Heart left ventricle (tissue), 16 donors: ENCODE data around the gene ANO2. TPM values are rescaled to one million over a fixed set of nuclear protein-coding genes. Genes with fewer than 3 reads are reported as not detected.

ENCODE experiments used
- ATAC-seq, 4 donors: fragments of 200-7000 bp; cut with Tn5 transposase; one replicate each; pipeline ENCODE4 v1.9.1; 2020 to 2022; ENCODE audit warnings: moderate library complexity in 4 of 4, mild to moderate bottlenecking in 3 of 4, moderate number of reproducible peaks in 1 of 4
- DNase-seq, 5 donors: peaks; one replicate each; pipeline ENCODE4 v3.0.0-alpha.2; 2020
- H3K27ac ChIP-seq, 12 donors: fragments of 200-600 bp; sonication (generic) in 4 of 12; one replicate each; pipeline versions ENCODE4 v1.5.0 to v1.8.0; 2016 to 2022; ENCODE audit warnings: mild to moderate bottlenecking in 2 of 12
- H3K27me3 ChIP-seq, 9 donors: fragments of 200-600 bp; sonication (generic) in 2 of 9; one replicate each; pipeline versions ENCODE4 v1.5.1 to v1.8.0; 2016 to 2022; ENCODE audit warnings: mild to moderate bottlenecking in 3 of 9
- H3K36me3 ChIP-seq, 9 donors: fragments of 200-600 bp; sonication (generic) in 2 of 9; one replicate each; pipeline versions ENCODE4 v1.5.0 to v1.8.0; 2018 to 2022; ENCODE audit warnings: mild to moderate bottlenecking in 2 of 9
- H3K4me1 ChIP-seq, 12 donors: fragments of 200-600 bp; sonication (generic) in 4 of 12; one replicate each; pipeline versions ENCODE4 v1.5.0 to v1.8.0; 2016 to 2022; ENCODE audit warnings: mild to moderate bottlenecking in 3 of 12
- H3K4me3 ChIP-seq, 12 donors: fragments of 200-600 bp; sonication (generic) in 4 of 12; one replicate each; pipeline versions ENCODE4 v1.5.0 to v1.8.0; 2017 to 2022; ENCODE audit warnings: mild to moderate bottlenecking in 9 of 12, moderate library complexity in 4 of 12
- H3K9me3 ChIP-seq, 12 donors: fragments of 200-600 bp; sonication (generic) in 4 of 12; one replicate each; pipeline versions ENCODE4 v1.5.0 to v1.8.0; 2016 to 2022; ENCODE audit warnings: mild to moderate bottlenecking in 1 of 12
- CTCF ChIP-seq, 12 donors: fragments of 200-600 bp; sonication (generic) in 4 of 12; IDR thresholded peaks; one replicate each; pipeline versions ENCODE4 v1.5.0 to v1.8.0; 2018 to 2022; ENCODE audit warnings: antibody characterized with exemption in 12 of 12, mild to moderate bottlenecking in 5 of 12
- POLR2A ChIP-seq, 2 donors: fragments of 450-650 bp; IDR thresholded peaks; one replicate each; pipeline ENCODE4 v1.6.1; 2017; ENCODE audit warnings: antibody characterized with exemption in 2 of 2, mild to moderate bottlenecking in 2 of 2, moderate library complexity in 2 of 2
- WGBS, 4 donors: extraction: QIAGEN DNeasy Blood & Tissue Kit in 2 of 4; methylation state at CpG; one replicate each; pipeline versions ENCODE4 v1.1.5 to v1.1.7; 2013 to 2018; 5-methylcytosine and 5-hydroxymethylcytosine counted together
- intact Hi-C, 10 donors: fragments of 100-400 bp; cut with DNase I; formaldehyde crosslinking; loops; one replicate each; pipeline versions ENCODE4 v1.11.1 to v1.14.2; 2022
- polyA plus RNA-seq, 2 donors: library from polyadenylated mRNA; stranded (reverse); fragments of 200-250 nt; gene quantifications; one replicate each; pipeline ENCODE4 v1.2.3, GENCODE V29; 2013
- total RNA-seq, 9 donors: library from RNA; depleted of rRNA in 2 of 9; stranded (reverse); fragments of >200 nt in 2 of 9; fragmentation: NEBNext Ultra II Directional in 3 of 9; extraction: Animal tissue kit (Norgen Biotek cat#: 25700) in 3 of 9; gene quantifications; one replicate each; pipeline versions ENCODE4 v1.1.0 to v1.2.4, GENCODE V29; 2016 to 2023
- donor health status: ischemic (EF 13 %, LVEDD 7.1; RV severe dilation, severe dysfunction).
- donor health status: healthy with polysubstance abuse.
- donor health status: DM: no; HTN: yes; CAD: no.
- donor health status: DM: no; HTN: no; CAD: no.
- donor health status: ischemic (EF 25% LVEDD 6.9; RV normal size, moderate dysfunction).
- donor health status: ischemic (EF 25% LVEDD 5.7; RV mildly dilated, moderate dysfunction).
- donor health status: healthy.
- donor health status: DM: yes; HTN: yes; CAD: no.
- donor health status: ischemic (EF 35%, LVEDD 5.7; RV mildly dilated, moderate dysfunction).
- donor health status: nonischemic (EF 11% LVEDD 7.7; RV severe dilation, severe dysfunction).
- donor health status: DM: yes; HTN: yes; CAD: no.
- donor health status: PGD.
- donor health status: ischemic (EF 29% LVEDD 5.4; RV normal size, mild dysfunction).
- donor health status: nonischemic (EF 23%, LVEDD 6.1; RV moderate dilation, normal function).

ANO2 gene
- total and polyA plus RNA-seq, 11 donors, result 3.4 to 19.4 (median 9.4) TPM

DNA sequence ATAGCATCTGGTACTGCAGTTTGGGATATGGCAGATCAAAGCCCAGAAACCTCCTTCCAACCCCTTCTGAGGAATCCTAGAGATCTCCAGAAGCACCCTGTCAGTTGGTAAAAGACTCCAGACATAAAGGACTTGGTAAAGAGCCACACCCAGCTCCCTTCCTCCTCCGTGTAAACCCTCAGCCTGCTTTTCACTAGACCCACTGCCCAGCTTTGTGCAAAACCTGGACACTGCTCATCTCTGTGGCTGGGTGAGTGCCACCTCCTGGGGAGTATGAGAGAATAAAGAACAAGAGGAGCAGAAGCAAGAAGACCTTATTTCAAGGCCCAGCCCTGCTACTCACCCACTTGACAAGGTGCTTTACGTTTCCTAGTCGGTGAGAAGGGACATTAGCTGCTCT lies 33.0 kb downstream of the ANO2 start:
- ATAC-seq (no peak), DNase-seq (no peak)
- Histone ChIP-seq H3K4me1 (no peaks in the 10 kb centered on the region), H3K27me3 (peaks cover 0 to 7% (median 0%) of the 10 kb centered on the region in 9 donors), H3K9me3 (no peaks in the 10 kb centered on the region), H3K4me3 (no peak overlapping the region), H3K27ac (no peak overlapping the region), H3K36me3 (peaks cover 0 to 20% (median under 1%) of the 10 kb centered on the region in 9 donors)
- 62 to 72% (median 70%) methylated on average over 3 of the region's 3 CpGs for WGBS, 4 donors
- intact Hi-C loops, result no loop called here
- TF ChIP-seq CTCF (IDR thresholded peaks at IDR 0.05) (no peak), POLR2A (IDR thresholded peaks at IDR 0.05) (no peak)

DNA sequence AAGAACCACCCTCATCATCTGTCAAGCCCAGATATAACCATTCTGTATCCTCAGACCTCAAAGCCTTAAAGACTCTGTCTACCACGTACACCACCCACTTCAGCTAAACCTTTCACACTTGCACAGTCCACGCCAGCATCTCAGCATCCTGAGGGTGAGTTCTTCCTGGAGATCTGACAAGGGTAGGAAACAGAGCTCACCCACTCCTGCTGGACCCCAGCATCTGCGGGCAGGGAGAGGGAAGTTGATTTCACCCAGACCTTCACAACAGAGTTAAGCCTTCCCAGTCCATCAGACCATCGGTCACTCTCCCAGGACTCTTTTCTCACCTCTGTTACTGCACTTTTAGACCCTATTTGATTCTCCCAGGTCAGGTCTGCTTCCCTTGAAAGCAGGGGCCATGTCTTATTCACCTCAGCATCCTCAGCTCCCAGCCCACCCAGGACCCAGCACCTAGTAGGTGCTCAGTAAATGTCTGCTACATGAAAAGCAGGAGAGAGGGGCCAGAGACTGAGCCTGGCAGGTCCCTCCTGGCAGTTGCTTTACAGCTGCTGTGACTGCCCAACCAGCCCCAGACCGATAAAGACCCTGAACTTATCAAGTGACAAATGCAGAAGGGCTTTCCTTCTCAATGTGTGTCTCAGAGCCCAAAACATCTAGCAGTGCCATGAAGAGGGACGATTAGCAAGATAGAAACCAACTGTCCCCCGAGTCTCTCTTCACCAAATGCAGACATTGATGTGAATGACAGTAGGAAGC lies 34.1 kb downstream of the ANO2 start:
- intact Hi-C loops, result no loop called here
- Histone ChIP-seq H3K27ac (no peak overlapping the region), H3K4me1 (no peaks in the 10 kb centered on the region), H3K36me3 (peaks cover 0 to 20% (median 0%) of the 10 kb centered on the region in 9 donors), H3K9me3 (no peaks in the 10 kb centered on the region), H3K27me3 (peaks cover 0 to 7% (median 0%) of the 10 kb centered on the region in 9 donors), H3K4me3 (no peak overlapping the region)
- ATAC-seq (no peak), DNase-seq (no peak)
- TF ChIP-seq CTCF (IDR thresholded peaks at IDR 0.05) (no peak), POLR2A (IDR thresholded peaks at IDR 0.05) (no peak)
- WGBS, 4 donors, result 76 to 89% (median 81%) methylated on average over 7 of the region's 7 CpGs

GRCh38 chr12:5909560-5909959 lies 35.5 kb downstream of the ANO2 start:
- H3K4me3 ChIP-seq, result no peak overlapping the region
- 86 to 100% (median 90%) methylated on average over 3 to 5 of the region's 5 CpGs for WGBS, 4 donors
- TF ChIP-seq POLR2A (IDR thresholded peaks at IDR 0.05) (no peak), CTCF (IDR thresholded peaks at IDR 0.05) (no peak)
- ATAC-seq (no peak), DNase-seq (no peak)
- peaks cover 0 to 7% (median 0%) of the 10 kb centered on the region in 9 donors for H3K27me3 ChIP-seq
- H3K36me3 ChIP-seq, result peaks cover 0 to 20% (median 0%) of the 10 kb centered on the region in 9 donors
- H3K9me3 ChIP-seq, result no peaks in the 10 kb centered on the region
- no peak overlapping the region for H3K27ac ChIP-seq
- intact Hi-C loops, result no loop called here
- no peaks in the 10 kb centered on the region for H3K4me1 ChIP-seq

GRCh38 chr12:5908251-5908650 lies 36.8 kb downstream of the ANO2 start:
- WGBS, 4 donors, result 87 to 90% (median 88%) methylated on average over 7 of the region's 7 CpGs
- intact Hi-C loops, result no loop called here
- Histone ChIP-seq H3K27ac (no peak overlapping the region), H3K27me3 (peaks cover 0 to 7% (median 0%) of the 10 kb centered on the region in 9 donors), H3K4me1 (no peaks in the 10 kb centered on the region), H3K4me3 (no peak overlapping the region), H3K36me3 (peaks cover 0 to 20% (median 0%) of the 10 kb centered on the region in 9 donors), H3K9me3 (no peaks in the 10 kb centered on the region)
- DNase-seq (no peak), ATAC-seq (no peak)
- TF ChIP-seq POLR2A (IDR thresholded peaks at IDR 0.05) (no peak), CTCF (IDR thresholded peaks at IDR 0.05) (no peak)
